HG03469 (cell line): ENCODE data around the gene DPYD.

Experiments
- ATAC-seq: cut with Tn5 transposase; IDR thresholded peaks from one replicate; pipeline ENCODE4 v1.9.1; 2021; ENCODE audit warnings: mild to moderate bottlenecking, moderate library complexity, moderate number of reproducible peaks; ENCODE audit not compliant: unreplicated experiment

The DPYD gene

GRCh38 chr1:97907886-97908285 lies 12.9 kb downstream of the DPYD start:
- no peak for ATAC-seq

- no peak for ATAC-seq
These were observed 14.1 kb downstream of the DPYD start for GRCh38 chr1:97906567-97907241.

DNA sequence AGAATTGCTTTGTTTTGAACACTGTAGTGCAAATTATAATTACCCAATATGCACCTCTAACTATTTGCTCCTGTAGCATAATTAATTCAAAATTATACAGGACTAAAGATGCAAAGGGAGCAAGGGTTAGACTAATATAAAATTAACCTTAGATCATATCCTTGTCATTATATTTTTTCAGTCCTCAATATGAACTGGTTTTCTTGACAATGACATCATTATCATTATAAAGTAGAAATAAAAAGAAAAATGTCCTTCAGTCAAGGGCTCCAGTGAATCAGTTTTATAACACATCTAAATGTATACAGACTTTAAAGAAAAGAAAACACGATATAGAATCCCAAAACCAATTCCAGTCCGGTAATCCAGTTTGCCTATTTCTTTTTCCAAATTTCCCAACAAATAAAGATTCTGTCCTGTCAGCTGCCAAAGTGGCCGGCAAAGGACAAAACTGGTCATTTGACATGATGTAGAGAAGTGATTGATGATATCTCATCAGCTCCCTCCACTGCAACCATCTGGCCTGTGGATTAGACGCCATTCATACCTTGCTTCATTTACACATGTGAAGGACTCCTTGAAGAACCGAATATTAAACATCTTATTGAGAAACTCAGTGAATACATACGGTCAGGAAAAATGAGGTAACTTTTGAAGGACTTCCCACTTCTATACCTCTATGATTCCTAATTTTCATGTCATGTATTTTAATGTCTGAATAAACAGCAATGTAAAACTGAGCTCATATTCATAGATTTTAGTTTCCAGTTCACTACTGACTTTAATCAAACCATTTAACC lies 15.5 kb downstream of the DPYD start:
- no peak for ATAC-seq

GRCh38 chr1:97904534-97904933 lies 16.3 kb downstream of the DPYD start:
- no peak for ATAC-seq

GRCh38 chr1:97903626-97904025 lies 17.2 kb downstream of the DPYD start:
- ATAC-seq: no peak

GRCh38 chr1:97902067-97902466 lies 18.8 kb downstream of the DPYD start:
- ATAC-seq: no peak

DNA sequence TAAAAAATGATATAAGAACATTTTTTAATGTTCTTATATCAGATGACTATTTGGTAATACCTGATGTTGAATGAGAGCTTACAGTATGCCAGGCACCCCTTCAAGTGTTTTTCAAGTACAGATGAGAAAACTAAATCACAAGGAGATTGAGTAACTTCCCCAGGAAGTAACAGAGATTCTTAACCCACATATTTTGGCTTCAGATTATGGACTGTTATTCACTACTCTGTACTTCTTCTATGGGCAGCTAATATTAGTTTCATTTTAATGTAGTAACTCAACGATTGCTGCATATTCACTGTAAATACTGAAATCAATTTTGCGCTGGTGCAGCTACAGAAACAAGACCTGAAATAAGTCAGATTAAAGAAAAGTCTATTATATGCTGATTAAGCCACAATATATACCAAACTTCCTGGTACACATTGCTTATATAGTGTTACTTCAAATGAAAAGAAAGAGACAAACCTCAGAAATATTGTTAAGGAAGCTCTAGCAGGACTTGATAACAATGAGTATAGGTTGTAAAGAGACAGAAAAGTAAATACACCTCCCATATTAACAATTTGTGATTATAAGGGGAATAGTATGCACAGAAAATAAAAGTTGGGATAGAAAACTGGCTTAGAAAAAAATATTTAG lies 19.7 kb downstream of the DPYD start:
- ATAC-seq: no peak

DNA sequence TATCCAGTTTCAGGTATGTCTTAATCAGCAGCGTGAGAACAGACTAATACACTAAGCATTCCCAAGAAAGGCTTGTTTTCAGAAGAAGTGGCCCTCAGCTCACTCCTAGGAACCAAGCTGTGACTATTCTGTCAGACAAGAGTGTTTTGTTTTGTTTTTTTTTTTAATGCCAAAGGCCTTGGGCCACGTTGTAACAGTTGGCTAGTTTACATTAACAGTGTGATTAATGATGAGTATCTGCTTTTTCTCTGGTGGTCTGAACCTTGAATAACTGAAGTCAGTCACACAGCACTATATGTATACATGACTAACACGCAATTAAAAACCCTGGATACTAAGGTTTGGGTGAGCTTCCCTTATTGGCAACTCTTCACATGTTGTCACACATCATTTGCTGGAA lies 21.9 kb downstream of the DPYD start:
- no peak for ATAC-seq

DNA sequence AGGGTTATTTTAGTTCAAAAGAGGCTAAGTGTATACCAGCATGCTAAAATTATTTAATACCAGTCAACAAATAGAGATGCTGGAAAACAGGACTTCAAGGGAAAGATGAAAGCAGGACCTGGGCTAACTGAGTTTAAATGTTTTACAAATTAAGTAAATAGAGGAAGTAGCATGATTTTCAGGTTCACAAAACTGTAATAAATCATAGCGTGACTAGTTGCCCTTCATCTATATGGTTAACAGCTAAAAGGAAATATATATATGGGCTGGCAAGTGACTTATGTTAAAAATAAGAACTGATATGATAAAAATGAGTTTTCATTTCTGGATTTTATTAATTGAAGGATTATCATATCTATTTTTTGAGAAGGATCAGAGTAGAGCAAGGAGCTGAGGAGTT lies 25.6 kb downstream of the DPYD start:
- ATAC-seq: no peak

GRCh38 chr1:97893844-97894243 lies 27.0 kb downstream of the DPYD start:
- ATAC-seq: no peak

GRCh38 chr1:97886199-97886598 lies 34.6 kb downstream of the DPYD start:
- ATAC-seq: no peak

GRCh38 chr1:97883823-97884222 lies 37.0 kb downstream of the DPYD start:
- ATAC-seq: no peak

- ATAC-seq: no peak
These were observed 43.5 kb downstream of the DPYD start for GRCh38 chr1:97877307-97877706.

GRCh38 chr1:97875996-97876395 lies 44.8 kb downstream of the DPYD start:
- no peak for ATAC-seq

- no peak for ATAC-seq
These were observed 50.2 kb downstream of the DPYD start for GRCh38 chr1:97870589-97870988.

DNA sequence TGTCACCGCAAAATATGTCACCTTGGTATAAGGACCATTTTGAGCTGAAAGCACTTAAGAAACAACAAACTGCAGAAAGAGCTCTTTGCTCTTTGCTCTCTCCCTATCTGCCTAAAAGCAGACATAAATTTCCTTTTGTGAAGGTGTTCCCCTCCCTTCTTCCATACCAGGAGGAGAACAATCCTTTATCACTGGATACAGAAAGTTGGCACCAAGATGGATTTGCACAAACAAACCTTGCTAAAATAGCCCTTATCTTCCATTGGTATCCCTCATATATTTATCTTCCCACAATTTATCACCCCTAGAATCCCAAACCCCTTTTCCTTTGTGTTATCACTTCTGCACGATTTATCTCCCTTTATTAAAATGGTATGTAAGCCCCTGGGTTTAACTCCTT lies 51.4 kb downstream of the DPYD start:
- no peak for ATAC-seq

DNA sequence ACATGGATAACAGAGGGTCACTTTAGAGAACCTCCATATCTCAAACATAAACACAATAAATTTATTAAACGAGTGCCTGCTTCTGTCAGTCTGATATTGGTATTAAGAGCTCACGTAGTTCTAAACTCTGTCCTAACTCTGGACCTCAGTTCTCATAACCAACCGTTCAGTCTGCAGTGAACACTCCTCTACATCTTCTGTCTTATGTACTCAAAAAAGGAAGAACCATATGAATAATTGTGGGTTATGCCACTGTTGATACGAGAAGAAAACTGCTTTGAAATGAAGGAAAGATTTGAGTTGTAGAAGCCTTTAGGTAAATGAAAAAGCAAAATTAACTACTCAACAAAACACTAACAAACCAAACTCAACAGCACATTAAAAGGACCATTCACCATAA lies 53.7 kb downstream of the DPYD start:
- no peak for ATAC-seq

DNA sequence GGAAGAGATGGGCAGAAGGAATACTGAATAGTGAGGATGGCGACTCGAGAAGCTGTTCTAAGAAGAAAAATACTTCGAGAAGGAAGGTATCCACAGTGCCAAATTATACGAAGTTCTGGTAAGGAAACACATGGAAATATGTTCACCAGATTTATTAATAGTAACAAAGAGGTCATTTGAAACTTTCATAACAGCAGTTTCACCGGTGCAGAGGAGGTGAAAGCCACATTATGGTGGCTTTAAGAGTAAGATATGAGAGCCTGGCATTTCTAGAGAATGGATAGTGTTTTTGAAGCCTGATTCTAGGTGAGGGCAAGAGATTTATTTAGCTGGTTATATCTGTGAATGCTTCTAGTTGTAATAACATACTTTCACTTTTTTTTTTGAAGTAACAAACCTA lies 56.2 kb downstream of the DPYD start:
- ATAC-seq: no peak

GRCh38 chr1:97853221-97853620 lies 67.6 kb downstream of the DPYD start:
- ATAC-seq: no peak

- ATAC-seq: no peak
These were observed 71.2 kb downstream of the DPYD start for GRCh38 chr1:97849345-97850340.

GRCh38 chr1:97845805-97846204 lies 75.0 kb downstream of the DPYD start:
- ATAC-seq: no peak
